Measurements from ENCODE around the gene GPR55.

Gene GPR55

GRCh38 chr2:230900336-230900995 is 24.6 kb downstream of the GPR55 start:
- no peak for DNase-seq (ENCODE audit: low read depth)

- no peak for DNase-seq (ENCODE audit: low read depth)
Observed at GRCh38 chr2:230899786-230900185, 25.3 kb downstream of the GPR55 start.

GRCh38 chr2:230899287-230899686 is 25.8 kb downstream of the GPR55 start:
- no peak for DNase-seq (ENCODE audit: low read depth)

- DNase-seq (ENCODE audit: low read depth) = no peak
Observed at GRCh38 chr2:230898713-230899091, 26.3 kb downstream of the GPR55 start.

GRCh38 chr2:230898016-230898712 is 26.9 kb downstream of the GPR55 start:
- no peak for DNase-seq (ENCODE audit: low read depth)

- DNase-seq (ENCODE audit: low read depth) = no peak
Observed at GRCh38 chr2:230896346-230897115, 28.5 kb downstream of the GPR55 start.

GRCh38 chr2:230895536-230896345 is 29.3 kb downstream of the GPR55 start:
- no peak for DNase-seq (ENCODE audit: low read depth)

- no peak for DNase-seq (ENCODE audit: low read depth)
Observed at GRCh38 chr2:230893841-230894781, 30.9 kb downstream of the GPR55 start.

- no peak for DNase-seq (ENCODE audit: low read depth)
Observed at GRCh38 chr2:230893338-230893737, 31.7 kb downstream of the GPR55 start.

GRCh38 chr2:230891509-230891908 is 33.5 kb downstream of the GPR55 start:
- DNase-seq (ENCODE audit: low read depth) = no peak

- DNase-seq (ENCODE audit: low read depth) = no peak
Observed at GRCh38 chr2:230891064-230891463, 34.0 kb downstream of the GPR55 start.

GRCh38 chr2:230890646-230891045 is 34.4 kb downstream of the GPR55 start:
- DNase-seq (ENCODE audit: low read depth) = no peak

- DNase-seq (ENCODE audit: low read depth) = no peak
Observed at GRCh38 chr2:230889911-230890601, 35.0 kb downstream of the GPR55 start.

GRCh38 chr2:230888824-230889400 is 36.1 kb downstream of the GPR55 start:
- no peak for DNase-seq (ENCODE audit: low read depth)

- no peak for DNase-seq (ENCODE audit: low read depth)
Observed at GRCh38 chr2:230887342-230887741, 37.7 kb downstream of the GPR55 start.

GRCh38 chr2:230886671-230887071 is 38.4 kb downstream of the GPR55 start:
- DNase-seq (ENCODE audit: low read depth) = no peak

- DNase-seq (ENCODE audit: low read depth) = no peak
Observed at GRCh38 chr2:230886206-230886605, 38.8 kb downstream of the GPR55 start.

- no peak for DNase-seq (ENCODE audit: low read depth)
Observed at GRCh38 chr2:230885463-230886130, 39.4 kb downstream of the GPR55 start.

- no peak for DNase-seq (ENCODE audit: low read depth)
Observed at GRCh38 chr2:230881840-230882239, 43.2 kb downstream of the GPR55 start.

Data from T follicular helper cell (primary cell).